AG04450 (cell line): Measurements from ENCODE around the gene SIGMAR1. TPM values are rescaled to one million over a fixed set of nuclear protein-coding genes. Genes with fewer than 3 reads are reported as not detected.
"Not testable (repeated sequence)": the region's sequence is repeated elsewhere in the genome, so short reads cannot be mapped to it uniquely, and the experiment has no call there.

Source experiments
- CTCF ChIA-PET: fragments of 300-600, 350-600 bp; formaldehyde crosslinking; extraction: SDS; loops from one replicate; lab custom pipeline; 2022; ENCODE audit warnings: antibody characterized with exemption, inconsistent platforms; lab: Charles Lee
- POLR2A ChIA-PET: fragments of 350-600 bp; formaldehyde crosslinking; extraction: SDS; loops from one replicate; lab custom pipeline; 2021; ENCODE audit warnings: antibody characterized with exemption, inconsistent platforms; lab: Yijun Ruan, JAX
- DNase-seq: peaks from one replicate; pipeline ENCODE4 v3.0.0-alpha.2; 2011; ENCODE audit warnings: low read depth, low spot score
- H3K27ac ChIP-seq: one replicate; pipeline ENCODE4 v1.5.1; 2012; ENCODE audit warnings: low read depth, low read length, control low read depth
- H3K27me3 ChIP-seq: one replicate; pipeline ENCODE4 v1.6.0; 2012; ENCODE audit warnings: low read length; ENCODE audit not compliant: control insufficient read depth, insufficient read depth
- H3K4me3 ChIP-seq: 2 replicates; pipeline ENCODE4 v1.5.1; 2011; ENCODE audit warnings: mild to moderate bottlenecking, low read depth, low read length, control low read depth
- H3K9me3 ChIP-seq: 2 replicates; pipeline ENCODE4 v1.5.1; 2012; ENCODE audit warnings: low read length; ENCODE audit not compliant: control insufficient read depth, insufficient read depth
- CTCF ChIP-seq: IDR thresholded peaks from 2 replicates; pipeline ENCODE4 v1.5.1; 2011; ENCODE audit warnings: low read depth, low read length, control low read depth, inconsistent platforms
- polyA plus RNA-seq: library from polyadenylated mRNA; depleted of rRNA; stranded (reverse); fragments of >200 nt; gene quantifications from 2 replicates; pipeline ENCODE4 v1.2.3, GENCODE V29; 2011

The SIGMAR1 gene
- polyA plus RNA-seq, 1 experiment: 38.9 TPM

- CTCF ChIA-PET: interaction anchor here (0.6 to 5.4 kb wide), 14 partner anchors 8 to 219 kb away, joined by 3 to 63 read pairs (median 4); partner anchors contain the start of genes DCTN3 and SIGMAR1
- peak; percentile 68 for TF ChIP-seq CTCF
- no peaks in the 10 kb centered on the region for H3K27me3 ChIP-seq
- H3K9me3 ChIP-seq: no peaks in the 10 kb centered on the region; the same call in 1 of the 2 replicates
- peak within 1 kb of the TSS; percentile 75 for H3K27ac ChIP-seq
- H3K4me3 ChIP-seq: peak within 1 kb of the TSS; percentile 93
- DNase-seq: peak; percentile 45
- POLR2A ChIA-PET: interaction anchor here (0.5 to 3.0 kb wide), 6 partner anchors 9 to 423 kb away, joined by 3 to 17 read pairs (median 6); partner anchors contain the start of genes DCTN3 and SIGMAR1
Observed at GRCh38 chr9:34646211-34647083, 8.9 kb upstream of the SIGMAR1 start, which contains the start of gene GALT. Gene GALT, plus strand, starts transcription at chr9:34646675. Its CDS starts 30 bp downstream, at chr9:34646705.

- H3K27me3 ChIP-seq: no peaks in the 10 kb centered on the region
- ChIA-PET CTCF (interaction anchor here (0.6 to 5.4 kb wide), 3 partner anchors 10 to 399 kb away, joined by 3 to 63 read pairs (median 3); partner anchors contain the start of gene RPP25L), POLR2A (interaction anchor here (3.0 kb wide), 1 partner anchor 20 kb away, joined by 9 read pairs; no protein-coding TSS in a partner anchor)
- H3K4me3 ChIP-seq: no peak overlapping the region
- no peaks in the 10 kb centered on the region; the same call in 1 of the 2 replicates for H3K9me3 ChIP-seq
- DNase-seq: no peak
- H3K27ac ChIP-seq: no peak overlapping the region
- TF ChIP-seq CTCF: no peak
Observed at GRCh38 chr9:34644766-34645314, 7.3 kb upstream of the SIGMAR1 start.

DNA sequence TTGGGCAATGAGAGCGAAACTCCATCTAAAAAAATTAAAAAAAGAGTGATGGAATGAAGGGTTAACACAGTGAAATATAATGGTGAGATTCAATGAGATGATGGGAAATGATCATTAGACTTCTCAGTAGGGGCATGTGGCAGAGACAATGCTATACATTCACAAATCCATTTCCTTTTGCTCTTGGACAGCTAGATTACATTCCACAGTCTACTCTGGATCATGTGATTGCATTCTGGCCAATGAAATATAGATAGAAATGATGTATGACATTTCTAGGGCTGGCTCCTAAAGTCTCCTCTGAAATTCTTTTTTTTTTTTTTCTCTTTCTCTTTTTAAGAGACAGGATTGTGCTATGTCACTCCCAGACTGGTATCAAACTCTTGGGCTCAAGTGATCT is 5.1 kb upstream of the SIGMAR1 start:
- ChIA-PET POLR2A (no interaction called here), CTCF (interaction anchor here (5.4 kb wide), 1 partner anchor 8 kb away, joined by 63 read pairs; no protein-coding TSS in a partner anchor)
- Histone ChIP-seq H3K4me3 (no peak overlapping the region), H3K9me3 (no peaks in the 10 kb centered on the region; the same call in 1 of the 2 replicates), H3K27me3 (no peaks in the 10 kb centered on the region), H3K27ac (no peak overlapping the region)
- TF ChIP-seq CTCF: no peak
- DNase-seq: no peak

DNA sequence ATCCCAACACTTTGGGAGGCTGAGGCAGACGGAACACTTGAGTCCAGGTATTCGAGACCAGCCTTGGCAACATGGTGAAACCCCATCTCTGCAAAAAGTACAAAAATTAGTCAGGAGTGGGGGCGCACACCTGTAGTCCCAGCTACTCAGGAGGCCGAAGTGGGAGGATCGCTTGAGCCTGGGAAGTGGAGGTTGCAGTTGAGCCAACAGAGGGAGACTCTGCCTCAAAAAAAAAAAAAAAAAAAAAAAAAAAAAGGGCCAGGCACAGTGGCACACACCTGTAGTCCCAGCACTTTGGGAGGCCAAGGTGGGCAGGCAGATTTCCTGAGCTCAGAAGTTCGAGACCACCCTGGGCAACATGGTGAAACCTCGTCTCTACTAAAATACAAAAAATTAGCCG is 1.7 kb upstream of the SIGMAR1 start:
- DNase-seq, H3K4me3 ChIP-seq, H3K9me3 ChIP-seq, POLR2A ChIA-PET, H3K27me3 ChIP-seq, H3K27ac ChIP-seq: not testable (repeated sequence)
- CTCF ChIA-PET: interaction anchor here (1.0 to 2.6 kb wide), 3 partner anchors 8 to 63 kb away, joined by 4 to 22 read pairs (median 4); partner anchors contain the start of gene GALT

- H3K27me3 ChIP-seq: no peaks in the 10 kb centered on the region
- no peak for TF ChIP-seq CTCF
Observed at GRCh38 chr9:34638138-34638445, 505 bp upstream of the SIGMAR1 start.

More at GRCh38 chr9:34638138-34638445, 505 bp upstream of the SIGMAR1 start:
- ChIA-PET POLR2A (interaction anchor here (0.7 to 2.5 kb wide), 4 partner anchors 8 to 27 kb away, joined by 3 to 17 read pairs (median 8); partner anchors contain the start of genes DCTN3, GALT and RPP25L), CTCF (interaction anchor here (1.3 to 2.6 kb wide), 3 partner anchors 9 to 64 kb away, joined by 4 to 22 read pairs (median 5); partner anchors contain the start of gene GALT)
- DNase-seq: no peak
- Histone ChIP-seq H3K4me3 (peak overlapping the region; percentile 80), H3K27ac (no peak overlapping the region), H3K9me3 (no peaks in the 10 kb centered on the region; the same call in 1 of the 2 replicates)
